D721Med (cell line): ENCODE measurements around the gene POMT2.

Experiments
- DNase-seq: peaks from one replicate; pipeline ENCODE4 v3.0.0; 2011; ENCODE audit warnings: low spot score; ENCODE audit not compliant: insufficient read length
- FAIRE-seq: peaks from 2 replicates; lab custom pipeline; 2011; peaks lifted over from hg19 to GRCh38; lab: Jason Lieb, UNC
- CTCF ChIP-seq: IDR thresholded peaks from 2 replicates; pipeline ENCODE4 v1.5.1; 2012; ENCODE audit warnings: mild to moderate bottlenecking, control low read depth; ENCODE audit not compliant: insufficient read depth; ENCODE audit errors: missing control alignments

POMT2 gene

DNA sequence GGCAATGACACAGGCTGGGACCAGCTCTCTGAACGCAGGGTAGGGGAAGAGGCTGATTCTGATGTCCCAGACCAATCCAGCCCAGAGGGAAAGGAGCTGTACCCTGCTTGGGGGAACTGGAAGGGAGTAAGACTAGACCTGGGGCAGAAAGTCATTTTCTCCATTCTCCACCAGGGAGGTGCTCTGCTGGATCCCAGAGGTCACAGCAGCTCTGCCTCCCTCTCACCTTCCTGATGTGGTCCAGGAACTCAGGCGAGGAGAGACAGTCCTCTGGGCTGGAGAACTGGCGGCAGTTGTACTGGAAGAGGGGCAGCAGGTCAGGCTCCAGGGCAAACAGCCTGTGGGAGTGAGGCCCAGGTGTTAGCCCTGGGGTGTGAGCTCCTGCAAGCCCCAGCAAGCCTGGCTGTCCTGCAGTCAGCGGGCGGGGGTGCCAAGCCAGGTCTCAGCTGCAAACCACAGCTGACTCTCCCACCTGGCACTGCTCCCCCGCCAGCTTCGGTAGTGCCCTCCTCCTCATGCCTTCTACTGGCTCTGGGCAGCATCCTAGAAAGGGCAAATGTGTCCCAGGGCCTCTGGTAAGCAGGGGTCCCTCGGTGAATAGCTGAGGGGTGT is 51.6 kb downstream of the POMT2 start:
- no peak for FAIRE-seq
- DNase-seq = no peak
- TF ChIP-seq CTCF = no peak

DNA sequence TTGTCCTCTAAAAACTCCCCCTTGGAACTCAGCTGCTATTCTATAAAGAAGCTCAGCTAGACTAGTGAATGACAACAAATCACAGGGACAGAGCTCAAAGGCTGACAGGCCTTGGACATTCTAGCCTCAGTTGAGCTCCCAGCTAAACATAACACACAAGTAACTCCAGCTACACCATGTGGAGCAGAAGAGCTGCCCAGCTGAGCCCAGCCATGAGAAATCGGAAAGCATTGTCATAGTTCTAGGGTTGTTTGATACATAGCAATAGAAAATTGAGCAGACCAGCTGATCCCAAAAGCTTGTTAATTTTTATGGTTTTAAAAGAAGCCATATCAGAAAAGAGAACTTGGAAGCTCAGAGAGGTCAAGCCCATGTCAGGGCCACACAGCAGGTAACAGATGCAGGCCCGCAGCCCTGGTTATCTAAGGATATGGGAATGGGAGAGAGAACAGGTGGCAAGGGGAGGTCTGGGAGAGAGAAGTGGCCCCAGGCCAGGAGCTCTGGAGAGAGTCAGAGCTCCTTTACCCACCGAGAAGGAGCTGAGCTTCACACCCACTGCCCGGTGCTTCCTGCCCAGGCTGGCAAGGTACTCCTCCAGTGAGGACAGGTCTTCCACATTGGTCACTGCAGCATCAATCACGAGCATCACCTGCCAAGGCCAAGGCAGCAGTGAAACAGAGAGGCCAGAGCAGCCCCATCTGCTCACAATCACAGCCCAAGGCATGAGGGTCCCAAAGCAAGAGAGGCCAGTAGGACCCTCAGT is 52.6 kb downstream of the POMT2 start:
- DNase-seq (no peak), FAIRE-seq (no peak)
- no peak for TF ChIP-seq CTCF

DNA sequence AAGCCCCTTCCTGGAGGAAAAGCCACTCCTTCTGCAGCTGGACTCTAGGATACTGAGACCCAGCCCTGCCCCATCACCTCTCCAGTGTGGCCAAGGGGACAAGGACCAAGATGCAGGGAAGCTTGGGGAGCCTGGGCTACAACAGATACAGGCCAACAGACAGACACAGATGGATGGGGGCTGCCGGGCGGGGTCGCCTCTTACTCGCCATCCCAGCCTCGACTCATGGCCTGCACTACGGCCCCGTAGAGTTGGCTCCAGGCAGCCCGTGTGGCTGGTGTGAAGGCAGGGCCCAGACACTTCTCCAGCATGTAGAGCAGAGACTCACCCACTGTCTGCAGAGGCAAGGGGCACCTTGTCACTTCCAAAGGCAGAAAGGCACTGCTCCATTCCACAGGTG is 54.3 kb downstream of the POMT2 start:
- no peak for DNase-seq
- TF ChIP-seq CTCF = no peak
- no peak for FAIRE-seq

DNA sequence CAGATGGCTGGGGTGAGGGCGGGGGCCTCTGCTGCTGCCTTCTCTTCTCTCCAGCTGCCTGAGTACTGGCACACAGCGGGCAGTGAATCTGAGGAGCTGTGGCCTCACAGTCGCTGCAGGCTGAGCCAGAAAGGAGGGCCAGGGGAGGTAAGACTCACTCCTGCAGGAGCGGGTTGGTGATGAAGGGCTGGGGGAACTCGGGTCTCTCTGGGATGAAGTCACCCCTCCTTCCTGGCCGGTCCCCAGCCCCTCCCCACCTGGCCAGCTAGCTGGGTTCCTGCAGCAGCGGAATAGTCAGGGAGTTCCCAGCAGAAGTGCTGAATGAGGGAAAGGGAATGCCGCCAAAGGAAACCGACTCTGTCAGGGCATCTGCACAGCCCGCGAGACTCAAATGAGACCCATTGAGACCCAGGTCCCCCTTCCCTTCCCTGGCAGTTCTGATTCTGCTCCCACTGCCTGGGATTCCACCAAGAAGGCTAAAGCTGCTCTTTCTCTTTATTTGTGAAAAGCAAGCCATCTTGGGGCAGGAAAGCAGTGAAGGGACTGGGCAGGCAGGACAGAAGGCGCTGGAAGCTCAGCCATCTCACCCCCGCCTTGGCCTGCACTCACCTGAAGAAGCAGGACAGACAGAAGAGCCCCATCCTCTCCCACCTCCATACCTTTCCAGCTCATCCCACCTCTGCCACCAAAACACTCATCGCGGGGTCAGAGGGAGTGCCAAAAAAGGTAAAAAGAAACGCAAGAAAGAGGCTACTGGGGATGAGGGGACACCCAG is 54.9 kb downstream of the POMT2 start:
- no peak for TF ChIP-seq CTCF
- DNase-seq = no peak
- no peak for FAIRE-seq

DNA sequence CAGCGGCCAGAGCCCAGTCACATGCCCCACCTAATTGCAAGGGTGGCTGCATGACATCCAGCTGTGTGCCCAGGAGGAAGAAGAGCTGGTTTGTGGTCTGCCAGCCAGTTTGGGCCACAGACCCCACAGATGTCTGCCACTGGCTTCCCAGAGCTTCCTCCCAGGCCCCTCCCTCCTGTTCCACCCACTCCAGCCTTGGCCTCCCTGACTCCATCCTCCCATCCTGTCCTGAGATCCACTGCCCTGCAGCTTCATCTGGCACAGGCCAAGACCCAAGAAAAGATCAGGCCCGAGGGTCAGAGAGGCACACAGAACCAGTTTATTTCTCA is 55.5 kb downstream of the POMT2 start:
- FAIRE-seq (no peak), DNase-seq (no peak)
- no peak for TF ChIP-seq CTCF

GRCh38 chr14:77264466-77265186 is 56.1 kb downstream of the POMT2 start:
- no peak for TF ChIP-seq CTCF
- DNase-seq (no peak), FAIRE-seq (no peak)
